ENCODE data around the gene DOCK11. TPM values are rescaled to one million over a fixed set of nuclear protein-coding genes. Genes with fewer than 3 reads are reported as not detected.

The DOCK11 gene
- total and polyA plus RNA-seq, 2 donors (not counting 1 experiment from before 2014, with no cell fraction given), result 40.1 to 85.3 TPM

DNA sequence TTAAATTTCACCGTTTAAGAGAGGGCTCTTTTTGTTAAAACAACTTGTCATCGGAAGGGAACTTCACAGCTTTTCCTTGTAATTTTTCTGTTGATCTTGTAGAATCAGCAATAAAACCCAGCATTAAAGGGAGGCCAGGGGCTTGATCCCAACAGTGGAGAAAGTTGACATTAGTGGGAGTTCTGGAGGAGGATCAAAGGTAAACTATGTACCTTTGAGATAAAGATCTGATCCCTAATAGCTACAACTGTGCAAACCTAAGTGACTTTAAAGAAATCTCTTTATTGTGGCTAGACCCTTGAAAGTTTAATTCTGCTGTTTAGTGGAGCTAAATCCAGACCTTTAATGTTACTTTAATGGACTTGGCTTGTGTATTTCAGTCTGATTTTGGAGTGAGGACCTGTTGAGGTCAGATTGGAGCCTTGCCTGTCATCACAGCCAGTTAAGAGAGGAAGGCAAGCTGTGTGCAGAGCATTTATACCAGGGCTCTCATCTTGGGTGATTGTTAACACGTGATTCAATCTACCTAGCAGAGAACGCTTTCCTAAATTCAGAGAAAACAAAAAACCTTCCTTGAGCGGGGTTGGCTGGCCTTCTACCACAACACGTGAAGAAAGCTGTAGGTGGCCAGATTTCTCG is 1.7 kb downstream of the DOCK11 start:
- H2AFZ ChIP-seq (ENCODE audit: low read length), result no peak overlapping the region

DNA sequence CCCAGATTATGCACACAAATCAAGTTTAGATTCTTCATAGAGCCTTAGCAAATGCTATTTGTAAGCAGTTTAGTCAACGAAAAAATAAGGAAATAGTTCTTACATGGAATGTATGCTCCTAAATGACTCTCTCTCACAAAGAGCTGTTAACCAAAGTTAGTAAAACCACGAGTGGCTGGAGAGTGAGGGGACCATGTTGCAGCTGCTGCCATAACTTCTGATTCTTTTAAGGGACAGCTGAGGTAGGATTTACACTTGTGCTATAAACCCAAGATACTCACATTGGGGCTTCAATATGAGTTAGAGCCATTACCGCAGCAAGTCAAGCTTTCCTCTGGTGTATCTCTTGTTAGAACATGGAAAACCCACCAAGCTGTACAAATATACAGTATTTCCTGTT is 2.7 kb downstream of the DOCK11 start:
- Histone ChIP-seq H3K27ac (ENCODE audit: insufficient read depth, low read length) (no peak overlapping the region), H3K4me2 (ENCODE audit: extremely low read depth, insufficient read depth, low read length) (peak overlapping the region; percentile 64), H3K4me1 (ENCODE audit: control insufficient read depth, extremely low read depth, insufficient read depth, low read length) (no peaks in the 10 kb centered on the region), H4K20me1 (ENCODE audit: control insufficient read depth, extremely low read depth, insufficient read depth, low read length) (no peaks in the 10 kb centered on the region), H2AFZ (ENCODE audit: low read length) (no peak overlapping the region), H3K9ac (ENCODE audit: insufficient read depth, low read length) (no peak overlapping the region), H3K79me2 (ENCODE audit: control insufficient read depth, insufficient read depth, low read length) (peaks cover 34% of the 10 kb centered on the region), H3K9me3 (ENCODE audit: control insufficient read depth, insufficient read depth, low read depth, low read length) (no peaks in the 10 kb centered on the region), H3K4me3 (replicated peaks in 1 of 4; ENCODE audit: control extremely low read depth in 1 of 4, insufficient read depth in 1 of 4, low read depth in 3 of 4, low read length in 4 of 4) (peak overlapping the region in 1 of 4 experiments; percentile 1), H3K27me3 (ENCODE audit: control insufficient read depth, insufficient read depth, low read length) (no peaks in the 10 kb centered on the region), H3K36me3 (ENCODE audit: control insufficient read depth, insufficient read depth, low read length) (no peaks in the 10 kb centered on the region)
- TF ChIP-seq, protein P1, sequence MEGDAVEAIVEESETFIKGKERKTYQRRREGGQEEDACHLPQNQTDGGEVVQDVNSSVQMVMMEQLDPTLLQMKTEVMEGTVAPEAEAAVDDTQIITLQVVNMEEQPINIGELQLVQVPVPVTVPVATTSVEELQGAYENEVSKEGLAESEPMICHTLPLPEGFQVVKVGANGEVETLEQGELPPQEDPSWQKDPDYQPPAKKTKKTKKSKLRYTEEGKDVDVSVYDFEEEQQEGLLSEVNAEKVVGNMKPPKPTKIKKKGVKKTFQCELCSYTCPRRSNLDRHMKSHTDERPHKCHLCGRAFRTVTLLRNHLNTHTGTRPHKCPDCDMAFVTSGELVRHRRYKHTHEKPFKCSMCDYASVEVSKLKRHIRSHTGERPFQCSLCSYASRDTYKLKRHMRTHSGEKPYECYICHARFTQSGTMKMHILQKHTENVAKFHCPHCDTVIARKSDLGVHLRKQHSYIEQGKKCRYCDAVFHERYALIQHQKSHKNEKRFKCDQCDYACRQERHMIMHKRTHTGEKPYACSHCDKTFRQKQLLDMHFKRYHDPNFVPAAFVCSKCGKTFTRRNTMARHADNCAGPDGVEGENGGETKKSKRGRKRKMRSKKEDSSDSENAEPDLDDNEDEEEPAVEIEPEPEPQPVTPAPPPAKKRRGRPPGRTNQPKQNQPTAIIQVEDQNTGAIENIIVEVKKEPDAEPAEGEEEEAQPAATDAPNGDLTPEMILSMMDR (conservative IDR thresholded peaks at IDR 0.05 in 1 of 2, IDR thresholded peaks at IDR 0.05 in 1 of 2; ENCODE audit: low read depth in 1 of 2, low read length in 2 of 2), result no peak
- no peak for TF ChIP-seq EZH2 (IDR thresholded peaks at IDR 0.05; ENCODE audit: low read length, missing control alignments)
- no peak for DNase-seq (ENCODE audit: low read depth in 2 of 2)

More for the DNA sequence above, 1.7 kb downstream of the DOCK11 start:
- Histone ChIP-seq H3K9ac (ENCODE audit: insufficient read depth, low read length) (no peak overlapping the region), H3K27ac (ENCODE audit: insufficient read depth, low read length) (peak overlapping the region; percentile 51), H3K36me3 (ENCODE audit: control insufficient read depth, insufficient read depth, low read length) (no peaks in the 10 kb centered on the region), H4K20me1 (ENCODE audit: control insufficient read depth, extremely low read depth, insufficient read depth, low read length) (no peaks in the 10 kb centered on the region), H3K9me3 (ENCODE audit: control insufficient read depth, insufficient read depth, low read depth, low read length) (no peaks in the 10 kb centered on the region), H3K4me2 (ENCODE audit: extremely low read depth, insufficient read depth, low read length) (peak overlapping the region; percentile 64), H3K4me1 (ENCODE audit: control insufficient read depth, extremely low read depth, insufficient read depth, low read length) (no peaks in the 10 kb centered on the region), H3K27me3 (ENCODE audit: control insufficient read depth, insufficient read depth, low read length) (no peaks in the 10 kb centered on the region), H3K4me3 (replicated peaks in 1 of 4; ENCODE audit: control extremely low read depth in 1 of 4, insufficient read depth in 1 of 4, low read depth in 3 of 4, low read length in 4 of 4) (peak overlapping the region; percentile 64 to 83 (median 70)), H3K79me2 (ENCODE audit: control insufficient read depth, insufficient read depth, low read length) (peaks cover 32% of the 10 kb centered on the region)
- TF ChIP-seq, protein P1 (conservative IDR thresholded peaks at IDR 0.05 in 1 of 2, IDR thresholded peaks at IDR 0.05 in 1 of 2; ENCODE audit: low read depth in 1 of 2, low read length in 2 of 2), result no peak
- TF ChIP-seq EZH2 (IDR thresholded peaks at IDR 0.05; ENCODE audit: low read length, missing control alignments), result no peak
- DNase-seq (ENCODE audit: low read depth in 2 of 2), result no peak

DNA sequence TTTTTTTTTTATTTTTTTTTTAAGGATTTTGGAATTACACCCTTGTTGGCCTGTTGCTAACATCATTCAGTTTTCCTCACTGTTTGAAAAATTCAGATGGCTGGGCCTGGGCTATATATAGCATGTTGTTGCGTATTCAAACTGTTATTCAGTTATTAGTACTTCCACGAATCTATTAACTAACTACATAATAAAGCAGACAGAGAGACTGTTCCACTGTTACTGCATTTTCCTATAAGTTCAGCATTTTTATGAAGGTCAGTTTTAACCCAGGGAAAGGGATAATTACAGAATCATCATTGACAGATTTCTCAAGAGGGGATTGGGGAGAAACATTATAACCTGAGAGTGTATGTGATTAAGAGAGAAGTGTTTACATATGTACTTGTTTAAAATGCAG is 3.1 kb downstream of the DOCK11 start:
- no peak for DNase-seq (ENCODE audit: low read depth in 2 of 2)
- Histone ChIP-seq H3K27ac (ENCODE audit: insufficient read depth, low read length) (no peak overlapping the region), H3K9ac (ENCODE audit: insufficient read depth, low read length) (no peak overlapping the region), H3K4me3 (replicated peaks in 1 of 4; ENCODE audit: control extremely low read depth in 1 of 4, insufficient read depth in 1 of 4, low read depth in 3 of 4, low read length in 4 of 4) (no peak overlapping the region), H3K4me2 (ENCODE audit: extremely low read depth, insufficient read depth, low read length) (no peak overlapping the region), H3K36me3 (ENCODE audit: control insufficient read depth, insufficient read depth, low read length) (no peaks in the 10 kb centered on the region), H3K9me3 (ENCODE audit: control insufficient read depth, insufficient read depth, low read depth, low read length) (no peaks in the 10 kb centered on the region), H3K79me2 (ENCODE audit: control insufficient read depth, insufficient read depth, low read length) (peaks cover 37% of the 10 kb centered on the region), H2AFZ (ENCODE audit: low read length) (no peak overlapping the region), H3K27me3 (ENCODE audit: control insufficient read depth, insufficient read depth, low read length) (no peaks in the 10 kb centered on the region), H3K4me1 (ENCODE audit: control insufficient read depth, extremely low read depth, insufficient read depth, low read length) (no peaks in the 10 kb centered on the region), H4K20me1 (ENCODE audit: control insufficient read depth, extremely low read depth, insufficient read depth, low read length) (no peaks in the 10 kb centered on the region)
- no peak for TF ChIP-seq EZH2 (IDR thresholded peaks at IDR 0.05; ENCODE audit: low read length, missing control alignments)
- TF ChIP-seq, protein P1 (conservative IDR thresholded peaks at IDR 0.05 in 1 of 2, IDR thresholded peaks at IDR 0.05 in 1 of 2; ENCODE audit: low read depth in 1 of 2, low read length in 2 of 2), result no peak

All from fibroblast of lung (primary cell).